IPS-NIHi7 (cell line): ENCODE measurements around the gene UBE2QL1.
"Not testable (repeated sequence)": the region's sequence is repeated elsewhere in the genome, so short reads cannot be mapped to it uniquely, and the experiment has no call there.

Experiments used
- DNase-seq: peaks from one replicate; pipeline ENCODE4 v3.0.0; 2012; ENCODE audit warnings: mixed read lengths; ENCODE audit errors: extremely low spot score

Gene UBE2QL1

GRCh38 chr5:6496636-6497035, 48.0 kb downstream of the UBE2QL1 start:
- DNase-seq = no peak

GRCh38 chr5:6497262-6497661, 48.6 kb downstream of the UBE2QL1 start:
- DNase-seq = no peak

- no peak for DNase-seq
Observed at GRCh38 chr5:6498968-6499367, 50.3 kb downstream of the UBE2QL1 start.

- no peak for DNase-seq
Observed at GRCh38 chr5:6501701-6502100, 53.0 kb downstream of the UBE2QL1 start.

- no peak for DNase-seq
Observed at GRCh38 chr5:6502421-6502820, 53.8 kb downstream of the UBE2QL1 start.

GRCh38 chr5:6503342-6503741, 54.7 kb downstream of the UBE2QL1 start:
- no peak for DNase-seq

GRCh38 chr5:6504677-6505415, 56.2 kb downstream of the UBE2QL1 start:
- DNase-seq = no peak

- DNase-seq = no peak
Observed at GRCh38 chr5:6505416-6505755, 56.7 kb downstream of the UBE2QL1 start.

- DNase-seq = no peak
Observed at GRCh38 chr5:6505783-6506557, 57.3 kb downstream of the UBE2QL1 start.

- no peak for DNase-seq
Observed at GRCh38 chr5:6506611-6507010, 58.0 kb downstream of the UBE2QL1 start.

- no peak for DNase-seq
Observed at GRCh38 chr5:6508931-6509330, 60.3 kb downstream of the UBE2QL1 start.

- DNase-seq = no peak
Observed at GRCh38 chr5:6510132-6510531, 61.5 kb downstream of the UBE2QL1 start.

- DNase-seq = no peak
Observed at GRCh38 chr5:6510973-6511372, 62.3 kb downstream of the UBE2QL1 start.

- not testable (repeated sequence) for DNase-seq
Observed at GRCh38 chr5:6515812-6516211, 67.2 kb downstream of the UBE2QL1 start.

GRCh38 chr5:6516823-6517222, 68.2 kb downstream of the UBE2QL1 start:
- no peak for DNase-seq

- no peak for DNase-seq
Observed at GRCh38 chr5:6517510-6517909, 68.9 kb downstream of the UBE2QL1 start.

GRCh38 chr5:6518298-6519057, 69.8 kb downstream of the UBE2QL1 start:
- DNase-seq = no peak

- DNase-seq = no peak
Observed at GRCh38 chr5:6520201-6520600, 71.5 kb downstream of the UBE2QL1 start.

GRCh38 chr5:6522331-6522730, 73.7 kb downstream of the UBE2QL1 start:
- DNase-seq = no peak

- DNase-seq = no peak
Observed at GRCh38 chr5:6522923-6523322, 74.3 kb downstream of the UBE2QL1 start.

- no peak for DNase-seq
Observed at GRCh38 chr5:6525422-6525821, 76.8 kb downstream of the UBE2QL1 start.

GRCh38 chr5:6525910-6526309, 77.3 kb downstream of the UBE2QL1 start:
- peak; percentile 84 for DNase-seq
